Measurements from ENCODE around the gene RHOF.

DNA sequence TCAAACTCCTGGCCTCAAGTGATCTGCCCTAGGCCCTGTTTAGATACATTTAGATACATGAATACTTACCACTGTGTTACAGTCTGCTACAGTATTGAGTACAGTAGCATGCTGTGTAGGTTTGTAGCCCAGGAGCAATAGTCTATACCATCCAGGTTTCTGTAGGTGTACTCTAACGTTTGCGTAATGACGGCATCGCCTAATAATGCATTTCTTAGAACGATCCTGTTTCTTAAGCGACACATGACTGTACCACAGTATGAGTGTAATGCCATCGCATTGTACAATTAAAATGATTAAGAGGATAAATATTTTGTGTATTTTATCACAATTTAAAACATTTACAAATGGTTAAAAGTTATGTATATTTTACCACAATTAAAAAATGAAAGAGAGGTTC is 62.0 kb downstream of the RHOF start:
- TF ChIP-seq, protein P1, sequence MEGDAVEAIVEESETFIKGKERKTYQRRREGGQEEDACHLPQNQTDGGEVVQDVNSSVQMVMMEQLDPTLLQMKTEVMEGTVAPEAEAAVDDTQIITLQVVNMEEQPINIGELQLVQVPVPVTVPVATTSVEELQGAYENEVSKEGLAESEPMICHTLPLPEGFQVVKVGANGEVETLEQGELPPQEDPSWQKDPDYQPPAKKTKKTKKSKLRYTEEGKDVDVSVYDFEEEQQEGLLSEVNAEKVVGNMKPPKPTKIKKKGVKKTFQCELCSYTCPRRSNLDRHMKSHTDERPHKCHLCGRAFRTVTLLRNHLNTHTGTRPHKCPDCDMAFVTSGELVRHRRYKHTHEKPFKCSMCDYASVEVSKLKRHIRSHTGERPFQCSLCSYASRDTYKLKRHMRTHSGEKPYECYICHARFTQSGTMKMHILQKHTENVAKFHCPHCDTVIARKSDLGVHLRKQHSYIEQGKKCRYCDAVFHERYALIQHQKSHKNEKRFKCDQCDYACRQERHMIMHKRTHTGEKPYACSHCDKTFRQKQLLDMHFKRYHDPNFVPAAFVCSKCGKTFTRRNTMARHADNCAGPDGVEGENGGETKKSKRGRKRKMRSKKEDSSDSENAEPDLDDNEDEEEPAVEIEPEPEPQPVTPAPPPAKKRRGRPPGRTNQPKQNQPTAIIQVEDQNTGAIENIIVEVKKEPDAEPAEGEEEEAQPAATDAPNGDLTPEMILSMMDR (IDR thresholded peaks at IDR 0.05; ENCODE audit: low read depth, low read length) = no peak
- TF ChIP-seq, protein P2, sequence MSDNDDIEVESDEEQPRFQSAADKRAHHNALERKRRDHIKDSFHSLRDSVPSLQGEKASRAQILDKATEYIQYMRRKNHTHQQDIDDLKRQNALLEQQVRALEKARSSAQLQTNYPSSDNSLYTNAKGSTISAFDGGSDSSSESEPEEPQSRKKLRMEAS (IDR thresholded peaks at IDR 0.05; ENCODE audit: low read depth, low read length) = no peak
- no peak for TF ChIP-seq MYC (IDR thresholded peaks at IDR 0.05; ENCODE audit: low read depth, low read length)
